HG03095 (cell line): Measurements from ENCODE around the gene LMNB1.
"Not testable (repeated sequence)": the region's sequence is repeated elsewhere in the genome, so short reads cannot be mapped to it uniquely, and the experiment has no call there.

Source experiments
- ATAC-seq: cut with Tn5 transposase; IDR thresholded peaks from one replicate; pipeline ENCODE4 v1.9.1; 2021; ENCODE audit warnings: moderate library complexity; ENCODE audit not compliant: unreplicated experiment

Gene LMNB1

DNA sequence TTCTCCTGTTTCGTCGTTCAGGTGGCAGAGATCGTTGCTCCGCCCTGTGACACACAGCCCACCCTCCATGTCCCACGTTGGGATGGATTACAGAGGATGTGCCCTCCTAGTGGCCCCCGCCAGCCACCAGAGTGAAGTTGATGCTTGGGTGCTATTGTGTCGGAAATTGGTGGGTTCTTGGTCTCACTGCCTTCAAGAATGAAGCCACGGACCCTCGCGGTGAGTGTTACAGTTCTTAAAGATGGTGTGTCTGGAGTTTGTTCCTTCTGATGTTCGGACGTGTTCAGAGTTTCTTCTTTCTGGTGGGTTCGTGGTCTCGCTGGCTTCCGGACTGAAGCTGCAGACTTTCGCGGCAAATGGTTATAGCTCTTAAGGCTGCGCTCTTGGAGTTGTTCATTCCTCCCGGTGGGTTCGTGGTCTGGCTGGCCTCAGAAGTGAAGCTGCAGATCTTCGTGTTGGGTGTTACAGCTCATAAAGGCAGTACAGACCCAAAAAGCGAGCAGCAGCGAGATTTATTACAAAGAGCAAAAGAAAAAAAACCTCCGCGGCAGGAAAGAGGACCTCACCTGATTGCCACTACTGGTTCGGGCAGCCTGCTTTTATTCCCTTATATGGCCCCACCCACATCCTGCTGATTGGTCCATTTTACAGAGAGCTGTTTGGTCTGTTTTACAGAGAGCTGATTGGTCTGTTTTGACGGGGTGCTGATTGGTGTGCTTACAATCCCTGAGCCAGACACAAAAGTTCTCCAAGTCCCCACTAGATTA is 76.8 kb downstream of the LMNB1 start:
- not testable (repeated sequence) for ATAC-seq

DNA sequence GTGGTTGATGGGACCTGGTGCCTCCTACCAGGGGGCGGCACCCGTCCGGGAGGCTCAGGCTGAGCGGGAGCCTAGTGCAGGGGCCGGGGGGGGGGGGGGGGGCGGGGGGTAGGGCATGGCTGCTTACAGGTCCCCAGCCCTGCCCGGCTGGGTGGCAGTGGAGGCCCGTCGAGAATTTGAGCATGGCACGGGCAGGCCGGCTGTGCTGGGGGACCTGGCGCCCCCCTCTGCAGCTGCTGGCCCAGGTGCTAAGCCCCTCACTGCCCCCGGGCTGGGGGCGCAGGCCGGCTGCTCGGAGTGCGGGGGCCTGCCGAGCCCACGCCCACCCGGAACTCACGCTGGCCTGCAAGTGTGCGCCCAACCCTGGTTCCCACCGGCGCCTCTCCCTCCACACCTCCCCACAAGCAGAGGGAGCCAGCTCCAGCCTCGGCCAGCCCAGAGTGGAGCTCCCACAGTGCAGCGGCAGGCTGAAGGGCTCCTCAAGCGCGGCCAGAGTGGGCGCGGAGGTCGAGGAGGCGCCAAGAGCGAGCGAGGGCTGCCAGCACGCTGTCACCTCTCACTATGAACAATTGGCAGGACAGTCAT is 77.7 kb downstream of the LMNB1 start:
- no peak for ATAC-seq

DNA sequence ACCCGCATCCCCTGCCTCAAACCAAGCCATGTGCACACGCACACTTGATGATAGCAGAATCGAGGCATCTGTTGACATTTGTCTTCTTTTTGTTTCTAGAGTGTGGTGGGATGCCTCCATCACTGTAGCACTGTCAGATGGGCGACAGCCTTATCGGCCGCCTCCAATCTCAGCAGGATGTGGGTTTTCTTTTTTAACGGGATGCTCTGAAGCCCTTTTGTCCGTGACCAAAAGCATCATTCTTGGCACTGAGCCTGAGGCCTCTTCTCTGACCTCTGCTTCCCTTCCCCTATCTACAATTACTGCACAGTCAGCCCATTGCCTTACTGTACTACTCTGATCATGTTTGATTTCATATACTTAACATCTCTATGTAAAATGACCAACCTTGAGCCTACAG is 78.3 kb downstream of the LMNB1 start:
- ATAC-seq, result no peak

DNA sequence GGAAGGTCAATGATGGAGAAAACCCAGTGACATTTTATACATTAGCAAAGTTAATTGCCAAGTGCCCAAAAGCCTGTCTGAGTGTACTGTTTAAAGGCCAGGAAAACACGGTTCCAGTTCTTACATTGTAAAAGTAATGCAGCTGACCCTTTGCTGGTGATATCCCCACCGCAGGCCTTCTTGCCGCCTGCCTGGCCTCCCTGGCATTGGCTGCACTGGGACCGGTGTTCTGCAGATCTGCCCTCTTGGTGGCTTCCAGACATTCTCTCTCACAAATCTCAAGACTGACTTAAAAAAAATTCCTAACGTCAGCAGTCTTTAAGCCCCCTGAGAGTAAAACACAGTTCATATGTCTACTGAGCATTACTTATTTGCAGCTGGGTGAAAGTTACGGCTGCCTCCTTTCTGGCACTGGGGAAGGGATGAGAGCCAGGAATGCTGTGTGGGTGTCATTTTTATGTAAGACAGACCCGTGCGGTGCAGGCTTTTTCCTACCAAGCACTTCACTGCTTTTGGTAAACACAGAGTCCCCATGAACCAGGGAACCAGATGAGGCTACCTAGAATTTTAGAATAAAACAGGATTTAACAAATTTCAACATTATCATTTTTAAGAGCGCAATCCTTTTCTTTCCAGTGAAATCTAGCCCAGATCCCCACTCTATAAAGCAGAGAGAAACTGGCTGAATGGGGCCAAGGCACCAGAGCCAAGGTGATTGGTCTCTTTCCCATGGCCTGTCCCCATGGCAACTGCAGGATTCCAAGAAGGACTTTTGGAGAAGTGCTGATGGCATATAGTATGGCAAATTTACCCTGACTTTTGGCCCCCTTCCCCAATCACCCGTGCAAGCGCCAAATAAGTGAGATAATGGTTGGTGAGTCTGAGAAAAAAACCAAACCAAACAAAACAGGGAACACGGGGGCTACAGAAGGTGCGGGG is 80.8 kb downstream of the LMNB1 start:
- no peak for ATAC-seq

DNA sequence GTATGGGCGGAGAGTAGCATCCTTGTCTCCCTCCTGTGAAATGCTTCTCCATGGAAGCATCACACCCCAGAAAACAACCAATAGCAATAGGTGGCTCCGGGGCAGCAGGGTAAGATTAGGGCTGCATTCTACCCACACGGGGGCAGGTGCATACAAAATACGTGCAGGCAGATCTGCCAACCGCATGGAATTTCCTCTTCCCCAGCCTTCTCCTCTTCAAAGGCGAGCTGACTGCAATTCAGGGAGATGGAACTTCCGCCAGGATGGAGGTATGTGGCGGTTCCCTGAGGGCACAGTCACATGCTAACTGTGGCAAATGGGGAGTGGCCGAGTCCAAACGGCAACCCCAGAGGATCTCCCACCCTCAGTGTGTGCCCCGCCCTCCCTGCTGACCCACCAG is 81.5 kb downstream of the LMNB1 start:
- ATAC-seq, result no peak

DNA sequence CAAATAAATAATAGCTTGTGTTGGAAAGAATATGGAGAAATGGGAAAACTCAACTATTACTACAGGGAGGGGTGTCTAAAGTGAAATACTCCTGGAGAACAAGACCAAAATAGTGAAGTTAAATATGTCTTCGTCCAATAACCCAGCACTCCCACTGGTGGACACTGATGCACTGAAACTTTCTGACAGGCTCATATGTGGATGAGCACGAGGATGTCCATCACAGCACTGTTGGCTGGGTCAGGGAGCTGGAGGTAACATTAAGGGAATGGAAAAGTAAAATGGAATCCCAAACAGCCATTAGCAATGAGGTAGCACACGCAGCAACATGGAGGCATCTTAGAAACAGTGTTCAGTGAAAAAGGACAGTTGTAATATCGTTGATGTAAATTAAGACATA is 86.5 kb downstream of the LMNB1 start:
- ATAC-seq, result no peak

DNA sequence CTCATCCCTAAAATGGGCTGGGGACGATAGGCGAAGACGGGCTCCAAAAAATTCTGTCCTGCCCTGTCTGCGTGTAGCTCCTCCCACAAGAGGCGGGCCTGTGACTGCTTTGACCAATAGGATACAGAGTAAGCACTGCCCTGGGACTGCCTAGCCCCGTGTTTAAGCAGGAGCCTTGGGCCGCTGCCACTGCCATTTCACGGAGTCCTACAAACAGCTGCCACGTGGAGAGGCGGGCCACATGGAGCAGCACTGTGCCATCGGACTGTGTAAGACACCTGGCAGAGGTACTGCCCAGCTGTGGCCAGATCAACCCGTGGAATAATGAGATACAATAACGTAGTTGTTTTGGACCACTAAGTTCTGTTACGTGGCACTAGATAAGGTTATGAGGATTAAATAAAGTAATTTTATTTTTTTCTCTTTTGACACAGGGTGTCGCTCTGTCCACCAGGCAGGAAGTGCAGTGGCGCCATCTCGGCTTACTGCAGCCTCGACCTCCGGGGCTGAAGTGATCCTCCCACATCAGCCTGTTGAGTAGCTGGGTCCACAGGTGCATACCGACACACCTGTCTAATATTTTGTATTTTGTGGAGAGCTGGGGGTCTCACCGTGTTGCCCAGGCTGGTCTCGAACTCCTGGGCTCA is 87.2 kb downstream of the LMNB1 start:
- no peak for ATAC-seq

DNA sequence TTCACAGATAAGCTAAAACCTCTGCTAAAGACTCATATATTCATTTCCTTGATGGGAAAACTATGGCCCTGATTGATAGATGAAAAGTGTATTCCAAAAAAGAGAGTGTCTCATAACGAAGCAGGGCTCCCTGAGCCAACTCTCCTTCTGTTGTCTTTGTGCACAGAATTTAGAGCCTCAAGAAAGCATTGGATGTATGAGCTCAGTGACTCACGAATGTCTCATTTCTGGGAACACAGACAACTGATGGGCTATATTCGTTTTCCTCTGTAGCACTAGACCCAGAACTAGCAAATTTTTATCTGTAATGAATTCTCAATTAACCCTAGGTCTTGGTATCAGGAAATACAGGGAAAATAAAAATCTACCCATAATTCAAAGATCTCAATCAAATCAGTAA is 88.4 kb downstream of the LMNB1 start:
- ATAC-seq, result no peak

DNA sequence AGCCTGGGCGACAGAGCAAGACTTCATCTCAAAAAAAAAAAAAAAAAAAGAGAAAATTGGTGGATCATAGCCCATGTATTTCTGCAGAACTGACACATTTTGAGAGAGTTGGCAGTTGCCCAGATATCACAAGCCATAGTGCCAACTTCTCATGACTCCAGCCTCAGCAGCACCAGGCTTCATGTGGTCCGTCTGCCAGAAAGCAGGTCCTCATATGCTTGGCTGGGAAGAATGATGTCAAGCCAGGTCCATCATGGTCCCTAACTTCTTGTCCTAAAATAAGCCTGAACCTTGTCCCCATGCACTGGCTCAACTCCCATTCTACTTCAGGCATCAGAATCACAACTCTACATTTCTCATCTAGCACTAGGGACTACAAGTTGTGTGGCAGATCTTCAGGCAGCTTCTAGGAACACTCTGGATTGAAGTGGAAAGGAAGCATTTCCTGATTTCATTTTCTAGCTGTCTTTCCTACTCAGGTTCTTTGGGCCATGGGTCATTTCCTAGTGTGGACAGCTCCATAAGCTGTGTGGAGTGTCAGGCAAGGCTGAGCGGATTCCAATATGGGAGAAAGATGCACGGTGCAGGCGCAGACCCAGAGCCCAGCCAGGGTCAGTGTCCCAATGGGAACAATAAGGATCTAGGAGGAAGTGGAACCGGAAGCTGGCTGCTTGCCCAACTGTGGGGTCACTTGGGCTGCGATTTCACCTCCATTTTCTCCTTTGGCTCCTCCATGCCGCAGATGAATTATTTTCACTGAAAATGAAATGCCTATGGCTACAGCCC is 90.1 kb downstream of the LMNB1 start:
- no peak for ATAC-seq

DNA sequence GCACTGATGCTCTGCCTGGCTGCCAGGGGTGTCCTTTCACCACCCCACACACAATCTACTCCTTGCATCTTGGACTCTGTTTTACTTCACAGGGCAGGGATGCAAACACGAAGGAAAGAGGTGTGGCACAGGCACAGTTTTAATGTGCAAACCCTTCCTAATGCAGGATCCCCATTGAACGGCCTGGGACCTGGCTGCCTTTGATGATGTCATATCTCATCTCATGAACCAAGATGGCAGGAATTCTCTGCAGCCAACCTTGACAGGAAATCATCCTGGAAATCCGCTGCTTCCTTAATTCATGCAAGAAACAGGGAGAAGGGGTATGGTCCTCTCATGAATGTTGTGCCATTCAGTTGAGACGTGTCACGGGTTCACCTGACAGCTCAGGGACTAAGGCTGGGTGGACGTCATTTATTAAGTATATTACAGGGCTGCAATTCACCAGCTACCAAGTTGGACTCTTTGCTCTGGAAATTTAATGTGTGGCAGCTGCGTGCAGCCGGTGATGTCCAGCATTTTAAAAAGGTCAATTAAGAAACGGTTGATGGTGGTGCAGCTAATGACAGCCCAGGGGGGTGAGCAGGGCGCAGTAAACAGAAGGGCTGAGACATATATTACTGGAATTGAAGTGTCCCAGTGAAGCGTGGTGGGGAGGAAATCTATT is 91.5 kb downstream of the LMNB1 start:
- ATAC-seq, result peak; percentile 9

DNA sequence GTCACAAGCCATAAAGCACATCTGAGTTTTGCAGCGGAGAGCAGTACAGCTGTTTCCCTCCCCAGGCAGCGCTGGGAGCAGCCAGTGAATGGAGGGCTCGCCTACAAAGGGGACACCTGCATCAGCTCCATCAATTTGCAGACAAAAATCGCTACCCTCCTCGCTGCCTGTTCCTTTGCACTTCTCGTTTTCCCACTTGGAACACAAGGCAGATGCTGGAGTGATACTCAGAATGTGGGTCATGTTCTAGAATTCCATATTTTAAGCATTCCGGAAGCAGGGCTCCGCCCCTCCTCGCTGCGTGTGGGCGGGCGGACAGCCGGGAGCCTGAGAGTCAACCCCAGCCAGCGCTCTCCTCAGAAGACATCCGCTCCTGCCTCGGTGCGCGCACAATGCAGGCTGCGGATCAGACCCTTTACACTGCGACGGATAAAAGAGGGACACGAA is 92.1 kb downstream of the LMNB1 start:
- peak; percentile 61 for ATAC-seq

DNA sequence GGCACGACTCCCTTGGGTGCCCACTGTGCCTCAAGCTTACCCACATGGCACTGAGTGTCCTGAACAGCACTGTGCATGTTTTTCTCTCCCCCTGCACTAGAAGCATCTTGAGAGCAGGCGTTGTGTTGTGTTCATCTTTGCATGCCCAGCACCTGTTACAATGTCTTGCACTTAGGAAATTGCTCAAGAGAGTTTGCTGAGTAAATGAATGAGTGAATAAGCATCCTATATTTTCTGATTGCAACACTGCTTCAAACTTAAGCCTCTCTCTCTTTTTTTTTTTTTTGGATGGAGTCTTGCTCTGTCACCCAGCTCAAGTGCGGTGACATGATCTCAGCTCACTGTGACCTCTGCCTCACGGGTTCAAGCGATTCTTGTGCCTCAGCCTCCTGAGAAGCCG is 94.5 kb downstream of the LMNB1 start:
- ATAC-seq, result no peak

DNA sequence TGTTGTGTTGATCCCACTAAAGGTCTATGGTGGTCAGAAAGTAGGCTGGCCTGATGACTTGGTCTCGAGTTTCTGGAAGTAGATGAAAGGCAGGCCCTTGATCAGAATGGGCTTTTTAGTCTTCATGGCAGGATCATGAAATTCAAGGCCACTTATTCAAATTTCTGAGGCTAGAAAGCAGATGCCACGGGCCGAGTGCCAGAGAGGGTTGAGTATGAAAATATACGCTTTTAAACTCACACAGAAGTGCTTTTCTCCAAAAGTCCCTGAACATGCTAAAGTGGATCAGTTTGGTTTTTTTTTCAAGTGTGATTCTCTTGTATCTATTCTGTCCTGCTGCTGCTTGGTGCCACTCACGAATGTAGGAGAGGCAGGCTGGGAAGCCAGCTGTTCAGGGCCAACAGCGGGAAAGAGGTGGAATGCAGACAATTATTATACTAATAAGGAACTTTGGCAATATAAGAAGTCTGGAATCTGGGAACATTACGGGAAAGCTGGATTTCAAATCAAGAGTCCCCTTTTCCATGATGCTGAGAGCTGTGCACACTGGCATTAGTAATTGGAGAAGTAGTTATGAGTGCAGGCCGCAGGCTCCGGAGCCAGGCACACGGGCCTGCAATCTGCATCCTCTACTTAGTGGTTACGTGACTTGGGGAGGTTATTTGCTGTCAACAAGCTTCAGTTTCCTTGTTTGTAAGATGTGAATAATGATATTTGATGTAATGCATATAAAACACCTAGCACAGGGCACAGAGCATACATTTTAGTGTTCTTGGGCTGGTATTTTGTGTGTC is 95.8 kb downstream of the LMNB1 start:
- ATAC-seq, result no peak

DNA sequence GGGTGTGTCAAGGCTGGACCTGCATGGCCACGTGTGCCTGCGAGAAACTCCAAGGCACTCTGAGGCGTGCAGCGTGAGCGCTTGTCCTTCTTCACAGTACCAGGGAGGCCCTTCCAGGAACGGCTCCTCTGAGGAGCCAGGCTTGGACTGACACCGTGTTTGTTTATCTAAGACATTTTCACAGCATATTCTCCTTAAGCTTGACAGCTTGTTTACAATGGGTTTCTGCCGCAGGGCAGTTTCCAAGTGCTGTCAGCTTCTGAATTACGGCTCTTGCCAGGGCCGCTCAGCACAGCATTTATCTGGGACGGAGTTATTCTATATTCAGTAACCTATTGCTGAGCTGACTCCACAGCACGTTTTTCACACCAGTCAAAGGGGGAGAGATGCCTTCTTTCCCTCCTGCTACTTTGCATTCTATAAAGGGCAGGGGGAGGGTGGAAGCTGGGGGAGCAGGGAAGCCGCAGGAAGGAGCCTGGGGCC is 98.4 kb downstream of the LMNB1 start:
- ATAC-seq, result no peak

DNA sequence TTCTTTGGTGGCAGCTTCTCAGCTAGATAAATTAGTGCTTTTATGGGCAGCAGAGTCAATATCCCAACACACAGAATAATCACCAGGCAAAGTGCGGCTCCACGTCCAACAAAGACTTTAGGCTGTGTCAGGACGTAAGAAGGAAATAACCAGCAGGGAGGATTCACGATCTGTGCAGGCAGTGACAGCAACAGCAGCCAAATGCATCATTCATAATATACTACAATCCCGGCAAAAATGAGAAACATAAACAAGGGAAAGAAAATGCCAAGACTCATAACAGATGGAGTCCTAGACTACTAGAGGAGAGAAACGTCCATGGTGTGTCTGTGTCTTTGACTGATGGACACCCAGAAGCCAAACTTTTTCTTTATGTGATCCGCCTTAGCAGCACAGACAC is 100.7 kb downstream of the LMNB1 start:
- no peak for ATAC-seq

DNA sequence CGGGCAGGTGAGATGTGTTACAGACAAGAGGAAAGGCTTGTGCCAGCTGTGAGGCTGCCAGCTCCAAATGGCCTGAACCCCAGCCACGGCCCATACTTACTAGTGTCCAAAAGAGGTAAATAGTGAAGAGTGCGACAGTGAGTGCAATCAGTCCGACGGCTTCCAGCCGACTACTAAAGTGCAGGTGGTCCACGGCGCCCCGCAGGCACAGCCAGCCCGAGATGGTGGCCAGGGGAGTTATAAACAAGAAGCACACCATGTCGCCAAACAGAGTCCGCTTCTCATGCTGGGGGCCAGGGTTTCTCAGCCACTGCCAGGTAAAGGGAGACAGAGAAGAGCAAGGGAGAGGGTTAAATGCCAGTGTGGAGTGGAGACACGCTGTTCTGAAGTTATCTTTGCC is 101.1 kb downstream of the LMNB1 start:
- ATAC-seq, result no peak

DNA sequence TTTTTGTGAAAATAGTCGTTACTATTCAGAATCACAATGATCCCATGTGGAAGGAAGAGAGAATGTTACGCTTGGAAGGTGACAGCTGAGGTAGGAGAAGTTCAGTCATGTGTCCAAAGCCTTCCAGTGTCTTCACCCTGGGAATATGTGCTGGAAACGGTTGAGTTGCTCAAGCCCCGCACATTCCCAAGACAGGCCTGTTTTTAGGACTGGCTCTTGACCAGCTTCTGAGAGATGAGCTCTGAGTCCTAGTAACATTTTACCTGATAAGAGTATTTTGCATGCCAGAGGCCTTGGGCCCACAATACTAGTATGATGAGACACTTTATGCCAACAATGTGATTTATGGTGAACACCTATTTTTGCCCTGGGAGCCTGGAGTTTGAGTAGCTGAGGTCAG is 101.7 kb downstream of the LMNB1 start:
- no peak for ATAC-seq

DNA sequence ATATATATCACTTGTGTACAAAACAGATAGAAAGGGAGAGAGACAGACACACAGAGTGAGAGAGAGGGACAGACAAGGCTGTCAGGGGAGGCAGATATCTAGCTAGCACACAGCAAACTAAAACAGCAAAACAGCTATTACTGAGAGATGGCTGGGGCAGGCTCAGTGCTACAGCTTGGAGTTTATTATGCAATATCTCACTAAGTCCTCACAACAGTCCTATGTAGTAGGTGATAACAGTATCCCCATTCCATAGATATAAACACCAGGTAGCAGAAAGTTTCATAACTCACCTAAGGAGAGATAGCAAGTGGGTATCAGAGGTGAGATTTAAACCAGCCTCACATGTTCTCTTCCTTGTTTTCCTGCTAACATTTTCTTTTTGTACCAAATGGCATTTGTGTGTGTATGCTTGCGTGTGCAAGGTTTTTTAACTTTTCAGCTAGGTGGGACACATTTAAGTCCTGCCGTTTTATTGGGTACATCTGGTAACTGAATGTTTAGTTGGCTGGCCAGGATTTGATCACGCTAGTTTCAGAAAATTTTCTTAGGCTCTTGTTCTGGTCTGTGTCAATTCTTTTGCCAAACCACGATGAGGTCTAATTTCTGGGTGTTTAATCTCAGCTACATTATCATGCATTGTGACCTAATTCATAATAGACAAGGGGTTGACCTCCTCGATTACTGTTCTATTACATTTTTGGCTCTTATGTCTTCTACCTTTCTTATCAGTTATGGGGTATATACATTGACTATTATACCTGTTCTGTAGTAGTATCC is 105.1 kb downstream of the LMNB1 start:
- no peak for ATAC-seq
